Measurements from ENCODE around the gene EPHB2.

EPHB2 gene

DNA sequence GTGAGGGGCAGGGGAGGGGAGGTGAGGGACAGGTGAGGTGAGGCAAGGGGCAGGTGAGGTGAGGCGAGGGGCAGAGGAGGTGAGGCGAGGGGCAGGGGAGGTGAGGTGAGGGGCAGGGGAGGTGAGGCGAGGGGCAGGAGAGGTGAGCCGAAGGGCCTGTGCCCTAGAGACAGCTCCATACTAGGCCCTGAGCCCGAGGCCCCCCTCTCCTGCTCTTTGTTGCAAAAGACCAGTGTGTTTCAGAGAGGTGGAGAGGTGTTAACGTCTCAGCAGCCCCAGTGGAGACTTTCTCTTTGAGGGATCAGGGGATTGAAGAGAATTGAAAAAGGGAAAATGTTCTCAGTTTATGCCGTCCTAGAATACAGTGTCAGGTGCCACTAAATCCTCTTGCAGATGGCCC lies 44.2 kb downstream of the EPHB2 start:
- no peak for DNase-seq (ENCODE audit: low read depth)
- no peak overlapping the region for H3K4me3 ChIP-seq (replicated peaks; ENCODE audit: low read depth, low read length)
- TF ChIP-seq, protein P1, sequence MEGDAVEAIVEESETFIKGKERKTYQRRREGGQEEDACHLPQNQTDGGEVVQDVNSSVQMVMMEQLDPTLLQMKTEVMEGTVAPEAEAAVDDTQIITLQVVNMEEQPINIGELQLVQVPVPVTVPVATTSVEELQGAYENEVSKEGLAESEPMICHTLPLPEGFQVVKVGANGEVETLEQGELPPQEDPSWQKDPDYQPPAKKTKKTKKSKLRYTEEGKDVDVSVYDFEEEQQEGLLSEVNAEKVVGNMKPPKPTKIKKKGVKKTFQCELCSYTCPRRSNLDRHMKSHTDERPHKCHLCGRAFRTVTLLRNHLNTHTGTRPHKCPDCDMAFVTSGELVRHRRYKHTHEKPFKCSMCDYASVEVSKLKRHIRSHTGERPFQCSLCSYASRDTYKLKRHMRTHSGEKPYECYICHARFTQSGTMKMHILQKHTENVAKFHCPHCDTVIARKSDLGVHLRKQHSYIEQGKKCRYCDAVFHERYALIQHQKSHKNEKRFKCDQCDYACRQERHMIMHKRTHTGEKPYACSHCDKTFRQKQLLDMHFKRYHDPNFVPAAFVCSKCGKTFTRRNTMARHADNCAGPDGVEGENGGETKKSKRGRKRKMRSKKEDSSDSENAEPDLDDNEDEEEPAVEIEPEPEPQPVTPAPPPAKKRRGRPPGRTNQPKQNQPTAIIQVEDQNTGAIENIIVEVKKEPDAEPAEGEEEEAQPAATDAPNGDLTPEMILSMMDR (IDR thresholded peaks at IDR 0.05; ENCODE audit: low read length, missing control alignments) = no peak

DNA sequence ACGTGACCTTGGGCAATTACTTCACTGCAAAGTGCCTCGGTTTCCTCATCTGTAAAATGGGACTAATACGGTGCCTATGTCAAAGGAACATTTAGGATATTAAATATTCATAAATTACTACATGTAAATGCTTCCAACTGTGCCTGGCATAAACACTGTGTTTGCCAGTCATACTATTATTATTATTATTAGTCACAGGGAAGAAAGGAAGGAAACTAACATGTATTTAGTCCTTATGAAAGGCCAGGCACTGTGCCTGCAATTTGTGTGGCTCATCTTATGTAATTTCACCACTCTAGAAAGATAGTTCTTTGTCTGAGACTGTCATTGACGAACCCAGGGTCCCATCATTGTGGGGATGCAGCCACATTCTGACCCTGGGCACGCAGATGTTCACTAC lies 45.0 kb downstream of the EPHB2 start:
- TF ChIP-seq, protein P1 (IDR thresholded peaks at IDR 0.05; ENCODE audit: low read length, missing control alignments) = no peak
- peak; percentile 26 for DNase-seq (ENCODE audit: low read depth)
- H3K4me3 ChIP-seq (replicated peaks; ENCODE audit: low read depth, low read length) = no peak overlapping the region

DNA sequence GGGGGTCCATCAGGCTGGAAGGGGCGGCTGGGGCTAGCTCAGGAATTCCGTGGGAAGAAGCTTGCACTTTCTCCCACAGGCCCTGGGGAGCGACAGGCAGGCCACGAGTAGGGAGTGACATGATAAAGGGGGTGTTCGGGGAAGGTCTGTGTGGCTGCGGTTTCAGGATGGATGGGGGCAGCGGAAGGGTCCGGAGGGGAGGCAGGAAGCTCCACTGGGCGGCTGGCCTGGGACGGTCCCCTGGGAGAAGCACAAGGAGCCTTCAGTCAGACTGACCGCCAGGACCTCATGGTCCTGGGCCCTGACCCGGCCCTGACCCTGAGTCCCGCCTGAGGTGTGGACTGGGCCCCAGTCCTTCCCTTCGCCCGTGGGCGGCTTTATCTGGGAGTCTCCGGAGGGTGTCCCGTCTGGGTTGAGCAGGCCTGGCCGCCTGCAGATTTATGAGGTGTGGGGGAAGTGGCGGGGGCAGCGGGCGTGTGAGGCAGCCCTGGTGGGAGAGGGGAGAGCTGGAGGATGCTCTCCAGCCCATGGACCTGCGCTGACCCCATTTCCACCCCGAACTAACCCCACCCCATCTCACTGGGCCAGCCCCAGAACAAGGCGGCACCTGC lies 45.6 kb downstream of the EPHB2 start:
- no peak for DNase-seq (ENCODE audit: low read depth)
- no peak overlapping the region for H3K4me3 ChIP-seq (replicated peaks; ENCODE audit: low read depth, low read length)
- TF ChIP-seq, protein P1 (IDR thresholded peaks at IDR 0.05; ENCODE audit: low read length, missing control alignments) = no peak

DNA sequence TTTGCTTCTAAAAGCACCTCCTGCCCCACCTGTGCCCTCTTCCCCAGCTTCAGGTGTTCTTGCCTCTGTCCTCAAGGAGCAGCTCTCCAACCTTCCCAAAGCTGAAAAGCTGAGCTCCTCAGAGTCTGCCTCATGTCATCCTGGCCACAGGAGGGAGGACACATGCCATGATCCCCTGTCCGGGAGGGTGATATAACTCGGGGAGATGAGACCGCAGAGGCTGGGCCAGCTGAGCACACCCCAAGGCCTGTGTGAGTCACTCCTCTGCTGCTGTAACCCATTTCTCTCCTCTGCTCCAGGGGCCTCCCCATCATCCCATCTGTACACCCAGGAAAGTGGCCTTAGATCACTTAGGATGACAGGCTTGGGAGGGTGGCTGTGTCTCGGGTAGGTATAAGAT lies 49.8 kb downstream of the EPHB2 start:
- H3K4me3 ChIP-seq (replicated peaks; ENCODE audit: low read depth, low read length) = no peak overlapping the region
- no peak for DNase-seq (ENCODE audit: low read depth)
- TF ChIP-seq, protein P1 (IDR thresholded peaks at IDR 0.05; ENCODE audit: low read length, missing control alignments) = no peak

DNA sequence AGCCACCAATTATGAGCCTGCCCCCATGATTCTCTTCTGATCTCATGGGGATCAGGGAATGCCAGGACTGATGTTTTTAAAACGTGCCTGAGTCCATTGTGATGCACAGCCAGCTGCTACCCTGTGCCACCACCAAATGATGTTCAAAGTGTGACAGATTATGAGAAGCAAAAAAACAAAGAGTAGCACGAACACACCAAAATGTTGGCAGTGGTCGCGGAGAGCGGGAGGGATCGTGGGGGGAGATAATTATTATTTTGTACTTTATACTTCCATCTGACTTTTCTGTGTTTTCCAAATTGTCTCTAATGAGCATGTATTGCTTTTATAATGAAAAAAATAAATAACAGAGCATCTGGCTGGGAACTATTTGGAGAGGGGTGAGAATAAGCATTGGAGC lies 50.5 kb downstream of the EPHB2 start:
- DNase-seq (ENCODE audit: low read depth) = no peak
- TF ChIP-seq, protein P1 (IDR thresholded peaks at IDR 0.05; ENCODE audit: low read length, missing control alignments) = no peak
- no peak overlapping the region for H3K4me3 ChIP-seq (replicated peaks; ENCODE audit: low read depth, low read length)

DNA sequence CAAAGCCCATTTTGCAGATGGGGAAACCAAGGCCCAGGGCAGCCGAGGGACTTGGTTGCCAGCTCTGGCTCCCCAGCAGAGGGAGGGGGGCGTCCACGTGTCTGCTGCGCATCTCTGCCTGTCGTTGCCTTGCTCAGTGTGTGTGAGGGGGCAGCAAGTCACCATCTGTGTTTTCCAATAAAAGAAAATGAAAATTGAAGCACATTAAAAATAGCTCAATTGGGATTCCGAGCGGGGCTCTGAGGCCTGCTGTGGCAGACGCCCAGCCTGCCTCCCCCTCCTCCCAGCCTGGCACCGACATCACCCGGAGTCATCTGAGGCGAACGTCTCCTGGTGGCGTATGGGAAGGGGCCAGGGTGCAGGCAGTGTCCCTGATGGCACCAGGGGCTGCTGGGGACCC lies 51.2 kb downstream of the EPHB2 start:
- no peak overlapping the region for H3K4me3 ChIP-seq (replicated peaks; ENCODE audit: low read depth, low read length)
- TF ChIP-seq, protein P1 (IDR thresholded peaks at IDR 0.05; ENCODE audit: low read length, missing control alignments) = no peak
- DNase-seq (ENCODE audit: low read depth) = no peak

DNA sequence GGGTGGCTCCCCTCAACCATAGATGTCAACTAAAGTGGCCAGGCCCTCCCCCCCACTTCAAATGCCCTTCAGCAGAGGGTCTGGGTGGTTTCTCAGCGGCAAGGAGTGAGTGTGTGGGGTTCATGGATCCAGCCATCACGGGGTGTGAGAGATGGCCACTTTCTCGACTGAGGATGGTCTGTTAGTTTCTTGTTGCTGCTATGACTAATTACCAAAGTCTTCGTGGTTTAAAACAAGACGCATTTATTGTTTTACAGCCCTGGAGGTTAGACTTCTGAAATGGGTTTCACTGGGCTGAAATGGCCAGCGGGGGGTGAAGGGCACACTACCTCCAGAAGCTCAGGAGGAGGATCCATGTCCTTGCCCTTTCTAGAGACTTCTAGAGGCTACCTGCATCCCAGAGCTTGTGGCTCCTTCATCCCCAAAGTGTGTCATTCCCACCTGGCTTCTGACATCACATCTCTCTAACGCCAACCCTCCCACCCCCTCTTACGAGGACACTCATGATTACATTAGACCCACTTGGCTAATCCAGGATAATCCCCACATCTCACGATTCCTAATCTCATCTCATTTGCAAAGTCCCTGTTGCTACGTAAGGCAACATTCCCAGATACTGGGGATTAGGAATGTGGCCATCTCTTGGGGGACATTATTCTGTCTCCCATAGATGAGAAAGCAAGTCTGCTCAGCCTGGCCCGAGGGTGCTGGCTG lies 53.0 kb downstream of the EPHB2 start:
- DNase-seq (ENCODE audit: low read depth) = no peak
- TF ChIP-seq, protein P1 (IDR thresholded peaks at IDR 0.05; ENCODE audit: low read length, missing control alignments) = no peak
- no peak overlapping the region for H3K4me3 ChIP-seq (replicated peaks; ENCODE audit: low read depth, low read length)

Measured in fibroblast of pulmonary artery (primary cell).